ENCODE results near the gene LMBR1. TPM values are rescaled to one million over a fixed set of nuclear protein-coding genes. Genes with fewer than 3 reads are reported as not detected.

The LMBR1 gene
- total RNA-seq, 2 experiments from 2014 or later: 42.7 to 50.6 TPM

DNA sequence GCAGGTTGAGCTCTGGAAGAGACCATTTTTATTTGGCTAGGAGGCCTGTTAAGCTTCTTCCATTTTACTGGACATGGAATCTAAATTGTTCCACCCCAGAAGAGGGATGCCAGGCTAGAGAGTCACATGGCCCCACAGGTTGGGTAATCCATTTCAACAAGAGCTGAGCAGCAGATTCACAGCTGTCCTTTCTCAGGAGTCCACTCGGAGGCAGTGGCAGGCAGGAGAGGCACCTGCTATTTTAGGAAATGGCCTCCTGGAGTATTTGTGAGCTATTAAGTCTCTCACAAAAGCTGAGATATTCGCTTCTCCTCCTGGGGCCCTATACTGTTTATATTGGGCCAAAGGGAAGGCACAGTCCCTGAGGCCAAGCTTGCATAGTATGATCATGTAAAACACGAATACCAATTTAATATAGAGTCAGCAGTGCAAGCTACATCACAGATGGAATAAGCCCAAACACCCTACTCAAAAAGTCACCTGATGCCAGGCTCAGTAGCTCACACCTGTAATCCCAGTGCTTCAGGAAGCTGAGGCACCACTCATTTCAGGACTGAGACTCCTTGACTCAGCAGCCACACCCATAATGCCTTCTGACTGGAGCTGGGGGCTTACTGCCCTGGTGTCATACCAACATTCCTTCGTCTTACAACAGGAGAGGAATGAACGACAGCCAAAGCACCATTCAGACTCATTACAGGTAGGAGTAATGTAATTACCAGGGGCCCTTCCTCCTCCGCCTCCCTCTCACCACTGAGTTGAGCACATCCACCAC, 124.1 kb downstream of the LMBR1 start:
- peaks cover 21% of the 10 kb centered on the region for H3K36me3 Mint-ChIP-seq (ENCODE audit: low read depth)
- peak; percentile 46 for DNase-seq

DNA sequence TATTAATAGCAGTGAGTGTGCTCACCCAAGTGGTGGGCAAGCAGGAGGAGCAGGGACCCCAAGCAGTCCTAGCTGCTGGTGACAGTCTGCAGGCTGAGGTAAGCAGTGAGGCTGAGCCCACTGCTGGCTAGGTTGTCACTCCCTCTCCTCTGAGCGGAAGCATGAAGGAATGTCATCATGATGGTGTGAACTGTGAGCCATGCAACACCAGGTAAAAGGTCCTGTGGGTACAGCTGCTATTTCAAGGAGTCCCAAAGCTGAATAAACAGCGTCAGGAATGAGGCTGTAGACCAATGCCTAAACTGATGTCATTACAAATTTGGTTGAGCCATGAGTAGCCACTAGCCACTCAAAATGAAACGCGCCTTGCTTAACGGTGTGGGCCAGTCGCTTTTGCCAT, 126.3 kb downstream of the LMBR1 start:
- ATAC-seq: no peak
- no peak for DNase-seq
- TF ChIP-seq, protein P1, sequence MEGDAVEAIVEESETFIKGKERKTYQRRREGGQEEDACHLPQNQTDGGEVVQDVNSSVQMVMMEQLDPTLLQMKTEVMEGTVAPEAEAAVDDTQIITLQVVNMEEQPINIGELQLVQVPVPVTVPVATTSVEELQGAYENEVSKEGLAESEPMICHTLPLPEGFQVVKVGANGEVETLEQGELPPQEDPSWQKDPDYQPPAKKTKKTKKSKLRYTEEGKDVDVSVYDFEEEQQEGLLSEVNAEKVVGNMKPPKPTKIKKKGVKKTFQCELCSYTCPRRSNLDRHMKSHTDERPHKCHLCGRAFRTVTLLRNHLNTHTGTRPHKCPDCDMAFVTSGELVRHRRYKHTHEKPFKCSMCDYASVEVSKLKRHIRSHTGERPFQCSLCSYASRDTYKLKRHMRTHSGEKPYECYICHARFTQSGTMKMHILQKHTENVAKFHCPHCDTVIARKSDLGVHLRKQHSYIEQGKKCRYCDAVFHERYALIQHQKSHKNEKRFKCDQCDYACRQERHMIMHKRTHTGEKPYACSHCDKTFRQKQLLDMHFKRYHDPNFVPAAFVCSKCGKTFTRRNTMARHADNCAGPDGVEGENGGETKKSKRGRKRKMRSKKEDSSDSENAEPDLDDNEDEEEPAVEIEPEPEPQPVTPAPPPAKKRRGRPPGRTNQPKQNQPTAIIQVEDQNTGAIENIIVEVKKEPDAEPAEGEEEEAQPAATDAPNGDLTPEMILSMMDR (IDR thresholded peaks at IDR 0.05): no peak
- peaks cover 15% of the 10 kb centered on the region for H3K4me1 Mint-ChIP-seq (ENCODE audit: low read depth)
- H3K36me3 Mint-ChIP-seq (ENCODE audit: low read depth): peaks cover 18% of the 10 kb centered on the region
- no peaks in the 10 kb centered on the region for H3K27me3 Mint-ChIP-seq
- H3K4me3 Mint-ChIP-seq: no peak overlapping the region
- POLR2A ChIA-PET: no interaction called here
- H3K9me3 Mint-ChIP-seq: no peaks in the 10 kb centered on the region
- intact Hi-C loops (cut with micrococcal nuclease): no loop called here
- H3K27ac Mint-ChIP-seq: no peak overlapping the region
- CTCF ChIA-PET: no interaction called here

More for the DNA sequence above, 124.1 kb downstream of the LMBR1 start:
- CTCF ChIA-PET: interaction anchor here (1.4 to 1.5 kb wide), 4 partner anchors 10 to 48 kb away, joined by 3 to 9 read pairs (median 4); no protein-coding TSS in a partner anchor
- Mint-ChIP-seq H3K9me3 (peaks cover 2% of the 10 kb centered on the region), H3K27ac (no peak overlapping the region), H3K4me1 (ENCODE audit: low read depth) (peaks cover 24% of the 10 kb centered on the region), H3K27me3 (no peaks in the 10 kb centered on the region), H3K4me3 (no peak overlapping the region)
- POLR2A ChIA-PET: interaction anchor here (1.1 kb wide), 1 partner anchor 8 kb away, joined by 3 read pairs; no protein-coding TSS in a partner anchor
- intact Hi-C loops (cut with micrococcal nuclease): no loop called here
- TF ChIP-seq, protein P1 (IDR thresholded peaks at IDR 0.05): no peak
- ATAC-seq: peak; percentile 80

DNA sequence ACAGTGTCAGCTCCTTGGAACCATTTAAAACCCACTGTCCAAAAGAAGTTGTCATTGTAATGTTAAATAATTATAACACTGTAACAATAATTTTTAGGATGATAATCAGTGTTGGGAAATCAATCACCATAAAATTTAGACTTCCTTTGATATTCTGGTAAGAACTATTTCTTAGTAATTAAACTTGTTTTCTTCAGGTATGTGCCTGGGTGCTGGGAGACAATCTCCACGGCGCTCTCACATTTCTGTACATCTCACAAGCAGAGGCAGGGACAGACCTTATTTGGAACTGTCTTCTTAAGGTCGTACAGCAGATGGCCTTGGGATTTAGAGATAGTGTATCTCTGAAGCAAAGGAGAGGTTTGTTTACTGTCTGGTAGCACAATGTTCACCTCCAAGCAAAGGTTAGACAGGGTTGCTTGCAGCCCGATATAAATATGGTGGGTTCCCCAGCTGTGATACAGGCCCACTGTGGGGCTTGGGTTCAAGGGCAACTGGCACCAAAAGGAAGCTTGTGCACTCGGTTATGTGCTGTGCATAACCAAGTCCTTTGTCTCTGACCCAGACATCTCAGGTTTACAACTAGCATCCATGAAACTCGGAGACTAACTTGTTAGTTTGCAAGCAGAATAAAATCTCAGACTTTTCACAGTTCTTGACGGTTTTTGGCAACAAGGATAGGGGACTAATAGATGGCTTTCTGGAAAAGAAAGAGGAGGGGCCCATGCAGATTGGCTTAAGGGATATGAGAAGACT, 126.9 kb downstream of the LMBR1 start:
- H3K27me3 Mint-ChIP-seq: no peaks in the 10 kb centered on the region
- H3K36me3 Mint-ChIP-seq (ENCODE audit: low read depth): peaks cover 16% of the 10 kb centered on the region
- DNase-seq (no peak), ATAC-seq (no peak)
- CTCF ChIA-PET: no interaction called here
- TF ChIP-seq, protein P1 (IDR thresholded peaks at IDR 0.05): no peak
- H3K4me1 Mint-ChIP-seq (ENCODE audit: low read depth): peaks cover 9% of the 10 kb centered on the region
- POLR2A ChIA-PET: no interaction called here
- no peaks in the 10 kb centered on the region for H3K9me3 Mint-ChIP-seq
- no peak overlapping the region for H3K27ac Mint-ChIP-seq
- no peak overlapping the region for H3K4me3 Mint-ChIP-seq
- intact Hi-C loops (cut with micrococcal nuclease): no loop called here

DNA sequence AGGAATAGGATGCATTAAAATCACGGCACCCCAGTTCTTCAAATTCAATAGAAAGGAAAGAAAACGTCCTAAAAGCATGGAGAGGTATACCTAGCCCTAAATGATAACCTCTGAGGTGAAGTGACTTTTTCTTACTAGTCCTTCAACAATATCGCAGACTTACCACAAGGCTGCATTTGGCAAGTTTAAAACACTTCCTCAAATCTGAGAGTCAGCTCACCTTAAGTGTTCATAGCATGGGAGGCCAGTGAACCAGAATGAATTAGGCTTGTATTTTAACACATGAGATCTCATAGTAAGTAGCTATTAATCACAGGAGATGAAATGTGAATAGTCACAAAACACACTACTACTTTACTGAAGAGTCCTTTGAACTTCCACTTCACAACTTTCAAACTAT, 128.2 kb downstream of the LMBR1 start:
- Mint-ChIP-seq H3K9me3 (peaks cover 7% of the 10 kb centered on the region), H3K36me3 (ENCODE audit: low read depth) (peaks cover 28% of the 10 kb centered on the region), H3K27me3 (no peaks in the 10 kb centered on the region), H3K4me1 (ENCODE audit: low read depth) (peaks cover 9% of the 10 kb centered on the region), H3K4me3 (no peak overlapping the region), H3K27ac (no peak overlapping the region)
- POLR2A ChIA-PET: no interaction called here
- DNase-seq: no peak
- intact Hi-C loops (cut with micrococcal nuclease): no loop called here
- CTCF ChIA-PET: no interaction called here
- TF ChIP-seq, protein P1 (IDR thresholded peaks at IDR 0.05): no peak
- no peak for ATAC-seq
